ENCODE measurements around the gene SRA1. TPM values are rescaled to one million over a fixed set of nuclear protein-coding genes. Genes with fewer than 3 reads are reported as not detected.
"Not testable (repeated sequence)": the region's sequence is repeated elsewhere in the genome, so short reads cannot be mapped to it uniquely, and the experiment has no call there.

The SRA1 gene
- total RNA-seq (10 to 100 TPM; 11.7 to 34.4 (median 20.1) TPM), polyA plus RNA-seq (10 to 100 TPM; 16.9 to 33.2 TPM)
- long read RNA-seq, donor 1, transcript SRA1-201 (5 exons, 2,107 nt): major isoform, 64 of 94 reads
- long read RNA-seq, donor 1, transcript SRA1-205 (4 exons, 1,466 nt): minor isoform, 24 of 94 reads
- long read RNA-seq, donor 1, partial matches to known transcripts: 3 of 94 reads
- long read RNA-seq, donor 1, other reads (novel, unspliced or antisense): 3 of 94 reads
- long read RNA-seq, donor 2, transcript SRA1-205 (4 exons, 1,466 nt): minor isoform, 10 of 37 reads
- long read RNA-seq, donor 2, transcript SRA1-201 (5 exons, 2,107 nt): major isoform, 26 of 37 reads
- long read RNA-seq, donor 2, partial matches to known transcripts: 0 of 37 reads
- long read RNA-seq, donor 2, other reads (novel, unspliced or antisense): 0 of 37 reads
- long read RNA-seq, donor 3, transcript SRA1-201 (5 exons, 2,107 nt): major isoform, 31 of 43 reads
- long read RNA-seq, donor 3, transcript SRA1-205 (4 exons, 1,466 nt): minor isoform, 7 of 43 reads
- long read RNA-seq, donor 3, partial matches to known transcripts: 0 of 43 reads
- long read RNA-seq, donor 3, other reads (novel, unspliced or antisense): 5 of 43 reads

- intact Hi-C loops (cut with DNase I): loop anchor here in 1 of 4 donors (5.0 kb wide), 1 partner anchor 85 kb away; no protein-coding TSS in a partner anchor
- peaks cover 5% of the 10 kb centered on the region for H3K4me1 ChIP-seq (ENCODE audit: insufficient read depth)
- WGBS, 3 donors: 0 to 1% (median 0%) methylated on average over 44 to 46 of the region's 46 CpGs
These were observed at the start of gene SRA1 for GRCh38 chr5:140557136-140557805. Gene SRA1, minus strand, starts transcription at chr5:140557473. Its CDS starts 21 bp downstream, at chr5:140557452.

GRCh38 chr5:140607031-140607430, 49.8 kb upstream of the SRA1 start:
- no peak for DNase-seq
- no peaks in the 10 kb centered on the region for H3K4me1 ChIP-seq (ENCODE audit: insufficient read depth)
- H3K27ac ChIP-seq: no peak overlapping the region
- no peaks in the 10 kb centered on the region for H3K36me3 ChIP-seq
- intact Hi-C loops (cut with DNase I): no loop called here
- no peaks in the 10 kb centered on the region for H3K27me3 ChIP-seq
- no peaks in the 10 kb centered on the region for H3K9me3 ChIP-seq
- no peak overlapping the region for H3K4me3 ChIP-seq
- 81 to 82% (median 82%) methylated on average over 2 of the region's 2 CpGs for WGBS, 3 donors
- TF ChIP-seq CTCF (IDR thresholded peaks at IDR 0.05) (no peak), EP300 (IDR thresholded peaks at IDR 0.05) (no peak), POLR2A (IDR thresholded peaks at IDR 0.05) (no peak)

More at GRCh38 chr5:140557136-140557805, at the start of gene SRA1:
- Histone ChIP-seq H3K4me3 (peak within 1 kb of the TSS; percentile 89), H3K36me3 (no peaks in the 10 kb centered on the region), H3K9me3 (no peaks in the 10 kb centered on the region), H3K27ac (peak within 1 kb of the TSS; percentile 34 to 74), H3K27me3 (no peaks in the 10 kb centered on the region)
- no peak for TF ChIP-seq CTCF (IDR thresholded peaks at IDR 0.05)
- peak; percentile 41 for TF ChIP-seq EP300 (IDR thresholded peaks at IDR 0.05)
- TF ChIP-seq POLR2A (IDR thresholded peaks at IDR 0.05): peak; percentile 96
- peak; percentile 89 to 96 (median 94) for DNase-seq

- WGBS, 3 donors: 67 to 86% (median 71%) methylated on average over 3 of the region's 3 CpGs
- TF ChIP-seq EP300 (IDR thresholded peaks at IDR 0.05) (no peak), CTCF (IDR thresholded peaks at IDR 0.05) (no peak), POLR2A (IDR thresholded peaks at IDR 0.05) (no peak)
- no peak for DNase-seq
- no peaks in the 10 kb centered on the region for H3K4me1 ChIP-seq (ENCODE audit: insufficient read depth)
- H3K9me3 ChIP-seq: no peaks in the 10 kb centered on the region
- H3K27ac ChIP-seq: no peak overlapping the region
- H3K4me3 ChIP-seq: no peak overlapping the region
- H3K27me3 ChIP-seq: no peaks in the 10 kb centered on the region
- intact Hi-C loops (cut with DNase I): no loop called here
- H3K36me3 ChIP-seq: no peaks in the 10 kb centered on the region
These were observed 48.6 kb upstream of the SRA1 start for GRCh38 chr5:140605879-140606278.

- DNase-seq: no peak
- H3K36me3 ChIP-seq: no peaks in the 10 kb centered on the region
- no peak overlapping the region for H3K4me3 ChIP-seq
- TF ChIP-seq EP300 (IDR thresholded peaks at IDR 0.05) (no peak), POLR2A (IDR thresholded peaks at IDR 0.05) (no peak), CTCF (IDR thresholded peaks at IDR 0.05) (no peak)
- no peaks in the 10 kb centered on the region for H3K9me3 ChIP-seq
- intact Hi-C loops (cut with DNase I): no loop called here
- 91 to 95% (median 94%) methylated on average over 2 of the region's 2 CpGs for WGBS, 3 donors
- no peaks in the 10 kb centered on the region for H3K27me3 ChIP-seq
- H3K27ac ChIP-seq: no peak overlapping the region
- H3K4me1 ChIP-seq (ENCODE audit: insufficient read depth): no peaks in the 10 kb centered on the region
These were observed 46.5 kb upstream of the SRA1 start for GRCh38 chr5:140603734-140604133.

GRCh38 chr5:140603446-140603698, 46.1 kb upstream of the SRA1 start:
- H3K27ac ChIP-seq; H3K27me3 ChIP-seq; H3K9me3 ChIP-seq; H3K4me3 ChIP-seq; H3K36me3 ChIP-seq; intact Hi-C loops (cut with DNase I); H3K4me1 ChIP-seq (ENCODE audit: insufficient read depth); DNase-seq: not testable (repeated sequence)
- 91 to 96% (median 95%) methylated on average over 4 of the region's 4 CpGs for WGBS, 3 donors
